Small intestine (tissue), 7 donors: ENCODE data around the gene TMEM95. TPM values are rescaled to one million over a fixed set of nuclear protein-coding genes. Genes with fewer than 3 reads are reported as not detected.
A peak's percentile ranks its signal among the peaks of the same experiment; 100 is the strongest.

ENCODE experiments used
- DNase-seq, 2 donors: peaks; one replicate each; pipeline versions ENCODE4 v3.0.0 to v3.0.0-alpha.2; 2013
- FAIRE-seq: peaks from 2 replicates; lab custom pipeline; 2012; peaks lifted over from hg19 to GRCh38; lab: Jason Lieb, UNC
- H3K27ac ChIP-seq, 3 donors: one replicate each; pipeline ENCODE4 v1.5.1; 2013; ENCODE audit warnings: low read length in 2 of 3, mild to moderate bottlenecking in 2 of 3, control low read depth in 1 of 3, inconsistent platforms in 1 of 3, low read depth in 1 of 3, moderate library complexity in 1 of 3
- H3K27me3 ChIP-seq, 3 donors: one replicate each; pipeline ENCODE4 v1.6.1; 2013; ENCODE audit warnings: low read length in 3 of 3, inconsistent platforms in 1 of 3; ENCODE audit not compliant: control insufficient read depth in 3 of 3, insufficient read depth in 3 of 3
- H3K36me3 ChIP-seq, 3 donors: one replicate each; pipeline ENCODE4 v1.6.1; 2013; ENCODE audit warnings: low read length in 3 of 3, inconsistent platforms in 1 of 3, low read depth in 1 of 3, mild to moderate bottlenecking in 1 of 3, moderate library complexity in 1 of 3; ENCODE audit not compliant: control insufficient read depth in 3 of 3, insufficient read depth in 2 of 3
- H3K4me1 ChIP-seq, 3 donors: one replicate each; pipeline ENCODE4 v1.6.1; 2013; ENCODE audit warnings: low read length in 2 of 3, inconsistent platforms in 1 of 3, low read depth in 1 of 3, mild to moderate bottlenecking in 1 of 3, moderate library complexity in 1 of 3; ENCODE audit not compliant: control insufficient read depth in 3 of 3, insufficient read depth in 2 of 3
- H3K4me3 ChIP-seq, 3 donors: one replicate each; pipeline ENCODE4 v1.5.1; 2013; ENCODE audit warnings: low read length in 3 of 3, control low read depth in 1 of 3, inconsistent platforms in 1 of 3, low read depth in 1 of 3, mild to moderate bottlenecking in 1 of 3, moderate library complexity in 1 of 3
- H3K9me3 ChIP-seq, 2 donors: one replicate each; pipeline ENCODE4 v1.6.1; 2013; ENCODE audit warnings: low read depth in 1 of 2, low read length in 1 of 2; ENCODE audit not compliant: control insufficient read depth in 2 of 2, insufficient read depth in 1 of 2
- WGBS, 3 donors: extraction: QIAGEN DNeasy Blood & Tissue Kit; methylation state at CpG; one replicate each; pipeline ENCODE4 v1.1.7; 2013; 5-methylcytosine and 5-hydroxymethylcytosine counted together
- polyA plus RNA-seq, 4 donors: library from polyadenylated mRNA; stranded (reverse) in 3 of 4; unstranded in 1 of 4; fragments of 200-250 nt in 3 of 4; fragments of 120-200 nt in 1 of 4; gene quantifications; one replicate each; pipeline versions ENCODE4 v1.2.1 to v1.2.3, GENCODE V29; 2013
- donor health status: healthy with polysubstance abuse.
- donor health status: control.
- donor health status: control.
- donor health status: Bipolar disorder and iron deficiency.
- donor health status: healthy.

Gene TMEM95
- polyA plus RNA-seq, 4 donors = not detected

- 56 to 71% (median 68%) methylated on average over 19 of the region's 19 CpGs for WGBS, 3 donors
- Histone ChIP-seq H3K4me3 (no peak overlapping the region), H3K27me3 (no peaks in the 10 kb centered on the region), H3K4me1 (peaks cover 0 to 12% (median 9%) of the 10 kb centered on the region in 3 donors), H3K27ac (no peak overlapping the region), H3K36me3 (no peaks in the 10 kb centered on the region), H3K9me3 (no peaks in the 10 kb centered on the region)
- FAIRE-seq (no peak), DNase-seq (no peak)
These were observed 7.1 kb upstream of the TMEM95 start for GRCh38 chr17:7347630-7348477.

DNA sequence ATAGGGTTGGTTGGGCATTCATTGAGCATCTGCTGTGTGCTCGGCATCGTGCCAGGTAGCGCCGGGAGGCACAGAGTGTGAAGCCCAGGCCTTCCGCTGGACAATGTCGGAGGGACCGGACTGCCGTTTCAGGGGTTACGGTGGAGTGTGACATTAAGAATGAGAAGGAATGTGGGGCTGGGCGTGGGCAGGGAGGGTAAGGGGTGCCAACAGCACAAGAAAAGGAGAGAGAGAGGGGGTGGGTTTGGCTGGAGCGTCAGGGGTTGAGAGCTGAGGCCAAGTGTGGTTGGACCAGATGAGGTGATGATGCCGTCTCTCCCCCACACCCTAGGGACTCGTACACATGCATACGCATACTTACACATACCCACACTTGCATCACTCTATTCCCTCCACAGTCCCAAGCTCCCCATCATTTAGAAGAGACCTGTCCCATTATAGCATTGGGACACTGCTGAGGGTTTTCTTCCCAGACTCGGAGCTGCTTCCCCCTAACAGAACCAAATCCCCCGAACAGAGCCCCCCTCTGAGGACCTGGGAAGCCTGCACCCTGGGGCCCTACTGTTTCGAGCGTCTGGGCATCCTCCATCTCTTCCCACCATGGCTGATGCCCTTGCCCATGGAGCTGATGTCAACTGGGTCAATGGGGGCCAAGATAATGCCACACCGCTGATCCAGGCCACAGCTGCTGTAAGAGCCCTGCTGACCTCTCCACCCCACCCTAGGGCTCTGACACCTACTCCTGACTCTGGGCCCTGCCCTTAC, 6.3 kb upstream of the TMEM95 start:
- WGBS, 3 donors = 71 to 76% (median 75%) methylated on average over 19 of the region's 19 CpGs
- no peak for FAIRE-seq

GRCh38 chr17:7351665-7352502, 3.1 kb upstream of the TMEM95 start, which contains the start of gene KCTD11:
Gene KCTD11, plus strand, starts transcription at chr17:7352162.
- peak within 1 kb of the TSS; percentile 91 to 100 (median 92) for H3K27ac ChIP-seq
- H3K4me1 ChIP-seq = peaks cover 0 to 16% (median 12%) of the 10 kb centered on the region in 3 donors
- 1 to 2% (median 2%) methylated on average over 29 to 91 of the region's 91 CpGs for WGBS, 3 donors
- peaks cover 0 to 3% (median 0%) of the 10 kb centered on the region in 3 donors for H3K36me3 ChIP-seq
- DNase-seq (peak; percentile 90 to 94), FAIRE-seq (no peak)
- peaks cover 0 to 7% (median 0%) of the 10 kb centered on the region in 3 donors for H3K27me3 ChIP-seq
- peak within 1 kb of the TSS; percentile 56 to 71 (median 57) for H3K4me3 ChIP-seq
- H3K9me3 ChIP-seq = no peaks in the 10 kb centered on the region

More for the DNA sequence above, 6.3 kb upstream of the TMEM95 start:
- no peak overlapping the region for H3K4me3 ChIP-seq
- H3K36me3 ChIP-seq = peaks cover 0 to 3% (median 0%) of the 10 kb centered on the region in 3 donors
- no peak overlapping the region for H3K27ac ChIP-seq
- no peaks in the 10 kb centered on the region for H3K9me3 ChIP-seq
- H3K4me1 ChIP-seq = peaks cover 0 to 16% (median 12%) of the 10 kb centered on the region in 3 donors
- H3K27me3 ChIP-seq = no peaks in the 10 kb centered on the region
- DNase-seq = no peak

DNA sequence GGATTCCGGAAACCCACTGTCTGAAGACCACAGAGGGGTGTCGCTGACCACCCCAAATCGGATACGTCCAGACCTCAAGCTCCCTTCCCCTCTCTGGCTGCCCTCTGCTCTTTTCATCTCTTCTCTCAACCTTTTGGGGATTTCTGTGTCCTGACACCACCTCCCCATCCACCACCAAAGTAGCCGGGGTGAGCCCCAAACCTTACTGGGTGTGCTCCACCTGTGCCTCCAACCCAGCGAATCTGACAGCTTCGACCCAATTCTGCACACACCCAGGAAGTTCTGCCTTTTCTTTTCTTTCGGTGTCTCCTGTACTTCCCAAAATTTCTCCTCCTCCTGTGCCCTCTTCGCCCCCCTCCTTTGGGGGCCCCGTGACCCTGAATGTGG, 2.5 kb upstream of the TMEM95 start:
- DNase-seq (no peak), FAIRE-seq (no peak)
- Histone ChIP-seq H3K4me3 (peak overlapping the region; percentile 56 to 71 (median 57)), H3K27me3 (peaks cover 0 to 7% (median 0%) of the 10 kb centered on the region in 3 donors), H3K9me3 (no peaks in the 10 kb centered on the region), H3K27ac (peak overlapping the region; percentile 74 to 100 (median 91)), H3K36me3 (peaks cover 0 to 3% (median 0%) of the 10 kb centered on the region in 3 donors), H3K4me1 (peaks cover 0 to 16% (median 12%) of the 10 kb centered on the region in 3 donors)
- WGBS, 3 donors = 26 to 29% (median 27%) methylated on average over 10 of the region's 10 CpGs

- 87 to 89% (median 88%) methylated on average over 36 to 37 of the region's 37 CpGs for WGBS, 3 donors
- Histone ChIP-seq H3K4me3 (peak overlapping the region in 2 of 3 donors; percentile 57 to 71), H3K36me3 (peaks cover 0 to 3% (median 0%) of the 10 kb centered on the region in 3 donors), H3K4me1 (peaks cover 0 to 16% (median 12%) of the 10 kb centered on the region in 3 donors), H3K27me3 (peaks cover 0 to 7% (median 0%) of the 10 kb centered on the region in 3 donors), H3K9me3 (no peaks in the 10 kb centered on the region), H3K27ac (peak overlapping the region in 1 of 3 donors; percentile 91)
- DNase-seq (no peak), FAIRE-seq (no peak)
These were observed 1.9 kb upstream of the TMEM95 start for GRCh38 chr17:7352910-7353635.

GRCh38 chr17:7354262-7354843, 603 bp upstream of the TMEM95 start:
- Histone ChIP-seq H3K4me3 (no peak overlapping the region), H3K9me3 (no peaks in the 10 kb centered on the region), H3K4me1 (peaks cover 0 to 16% (median 12%) of the 10 kb centered on the region in 3 donors), H3K36me3 (peaks cover 0 to 3% (median 0%) of the 10 kb centered on the region in 3 donors), H3K27me3 (peaks cover 0 to 8% (median 0%) of the 10 kb centered on the region in 3 donors), H3K27ac (no peak overlapping the region)
- DNase-seq (no peak), FAIRE-seq (no peak)
- WGBS, 3 donors = 64 to 70% (median 65%) methylated on average over 9 of the region's 9 CpGs

DNA sequence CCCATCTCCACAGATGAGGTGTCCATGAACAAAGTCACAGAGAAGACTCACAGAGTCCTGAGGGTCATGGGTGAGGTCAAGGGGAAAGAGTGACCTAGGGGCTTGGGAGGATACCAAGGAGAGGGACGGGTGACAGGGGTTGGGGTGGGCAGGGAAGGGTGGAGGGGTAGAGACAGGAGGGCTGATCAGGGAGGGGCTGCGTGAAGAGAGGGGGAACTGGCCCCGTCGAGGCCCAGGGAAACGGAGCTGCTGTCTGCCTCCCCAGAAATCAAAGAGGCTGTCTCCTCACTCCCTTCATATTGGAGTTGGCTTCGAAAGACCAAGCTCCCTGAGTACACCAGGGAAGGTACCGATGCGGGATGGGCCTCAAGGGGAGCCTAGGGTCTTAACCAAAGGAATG, 617 bp downstream of the TMEM95 start:
- FAIRE-seq = no peak
- peaks cover 0 to 9% (median 8%) of the 10 kb centered on the region in 3 donors for H3K4me1 ChIP-seq
- peaks cover 0 to 3% (median 0%) of the 10 kb centered on the region in 3 donors for H3K36me3 ChIP-seq

More for the DNA sequence above, 617 bp downstream of the TMEM95 start:
- DNase-seq = no peak
- H3K4me3 ChIP-seq = no peak overlapping the region
- WGBS, 3 donors = 77 to 86% (median 78%) methylated on average over 6 to 8 of the region's 8 CpGs
- H3K27ac ChIP-seq = no peak overlapping the region
- peaks cover 0 to 10% (median 0%) of the 10 kb centered on the region in 3 donors for H3K27me3 ChIP-seq
- no peaks in the 10 kb centered on the region for H3K9me3 ChIP-seq
